IMR-90 (cell line): ENCODE measurements around the gene ARHGEF10L. TPM values are rescaled to one million over a fixed set of nuclear protein-coding genes. Genes with fewer than 3 reads are reported as not detected.

Experiments used
- ATAC-seq: fragments of 200-7000 bp; cut with Tn5 transposase; 2 replicates; pipeline ENCODE4 v1.9.1; 2020; ENCODE audit warnings: low read depth, mild to moderate bottlenecking, moderate library complexity
- BruUV-seq: library from RNA; stranded (reverse); fragments of 400-500 nt; replicated peaks from 2 replicates; lab custom pipeline; 2021; lab: Mats Ljungman, UMichigan
- CTCF ChIA-PET: fragments of 300-600 bp; formaldehyde crosslinking; extraction: SDS; loops from one replicate; lab custom pipeline; 2021; ENCODE audit warnings: antibody characterized with exemption; lab: Yijun Ruan, JAX
- POLR2A ChIA-PET: fragments of 300-600 bp; sonication (Branson Sonifier 250); formaldehyde crosslinking; loops from one replicate; lab custom pipeline; 2022; ENCODE audit warnings: antibody characterized with exemption; ENCODE audit not compliant: unreplicated experiment; lab: Charles Lee
- DNase-seq: peaks from one replicate; pipeline ENCODE4 v3.0.0; 2013
- H2AFZ ChIP-seq: replicated peaks from 2 replicates; pipeline ENCODE3; 2013; ENCODE audit warnings: low read length, mild to moderate bottlenecking; ENCODE audit not compliant: poor library complexity
- H2AK5ac ChIP-seq: 2 replicates; pipeline ENCODE4 v1.6.1; 2013; ENCODE audit warnings: low read depth, low read length, inconsistent platforms
- H2AK9ac ChIP-seq: replicated peaks from 2 replicates; pipeline ENCODE3; 2013; ENCODE audit warnings: mild to moderate bottlenecking, low read depth, low read length, moderate library complexity; ENCODE audit not compliant: poor library complexity
- H2BK120ac ChIP-seq: 2 replicates; pipeline ENCODE4 v1.6.1; 2013; ENCODE audit warnings: low read depth, low read length, inconsistent platforms
- H2BK15ac ChIP-seq: 3 replicates; pipeline ENCODE4 v1.6.1; 2013; ENCODE audit warnings: low read depth, low read length, inconsistent platforms
- H2BK20ac ChIP-seq: 2 replicates; pipeline ENCODE4 v1.6.1; 2013; ENCODE audit warnings: low read depth, mild to moderate bottlenecking, inconsistent platforms, low read length, moderate library complexity
- H2BK5ac ChIP-seq: 2 replicates; pipeline ENCODE4 v1.6.1; 2013; ENCODE audit warnings: mild to moderate bottlenecking, low read depth, low read length, inconsistent platforms; ENCODE audit not compliant: poor library complexity, severe bottlenecking
- H3K14ac ChIP-seq: replicated peaks from 2 replicates; pipeline ENCODE4 v1.6.1; 2013; ENCODE audit warnings: low read depth, low read length, inconsistent platforms
- H3K18ac ChIP-seq: 2 replicates; pipeline ENCODE4 v1.6.1; 2013; ENCODE audit warnings: low read depth, low read length, control low read depth
- H3K23ac ChIP-seq: 2 replicates; pipeline ENCODE4 v1.6.1; 2013; ENCODE audit warnings: low read depth, low read length, inconsistent platforms
- H3K27ac ChIP-seq: 2 replicates; pipeline ENCODE4 v1.5.1; 2013; ENCODE audit warnings: mild to moderate bottlenecking, control low read depth, low read length; ENCODE audit not compliant: insufficient read depth
- H3K27me3 ChIP-seq: 2 replicates; pipeline ENCODE4 v1.6.1; 2013; ENCODE audit warnings: low read length; ENCODE audit not compliant: control insufficient read depth, insufficient read depth
- H3K36me3 ChIP-seq: 2 replicates; pipeline ENCODE4 v1.6.1; 2013; ENCODE audit warnings: low read length, mixed read lengths; ENCODE audit not compliant: control insufficient read depth, insufficient read depth
- H3K4ac ChIP-seq: 2 replicates; pipeline ENCODE4 v1.6.1; 2013; ENCODE audit warnings: low read depth, low read length, inconsistent platforms
- H3K4me1 ChIP-seq: 2 replicates; pipeline ENCODE4 v1.6.1; 2013; ENCODE audit warnings: low read length, mixed read lengths; ENCODE audit not compliant: control insufficient read depth, insufficient read depth
- H3K4me2 ChIP-seq: 2 replicates; pipeline ENCODE4 v1.6.1; 2013; ENCODE audit warnings: low read depth, mild to moderate bottlenecking, control low read depth, low read length, moderate library complexity
- H3K4me3 ChIP-seq: 2 replicates; pipeline ENCODE4 v1.5.1; 2013; ENCODE audit warnings: low read depth, mild to moderate bottlenecking, control low read depth, low read length, moderate library complexity; ENCODE audit not compliant: insufficient read depth
- H3K56ac ChIP-seq: 2 replicates; pipeline ENCODE4 v1.6.1; 2013; ENCODE audit warnings: low read length, inconsistent platforms; ENCODE audit not compliant: insufficient read depth; ENCODE audit errors: extremely low read depth
- H3K79me1 ChIP-seq, 2 experiments: 2 replicates each; pipeline ENCODE4 v1.6.1; 2013; ENCODE audit warnings: low read length in 2 of 2, inconsistent platforms in 1 of 2, low read depth in 1 of 2
- H3K9ac ChIP-seq: 2 replicates; pipeline ENCODE4 v1.6.1; 2013; ENCODE audit warnings: low read depth, low read length, control low read depth
- H3K9me1 ChIP-seq: 2 replicates; pipeline ENCODE4 v1.6.1; 2013; ENCODE audit warnings: low read length, inconsistent platforms; ENCODE audit not compliant: insufficient read depth
- H3K9me3 ChIP-seq: 2 replicates; pipeline ENCODE4 v1.6.1; 2013; ENCODE audit warnings: low read length; ENCODE audit not compliant: control insufficient read depth, insufficient read depth
- H4K20me1 ChIP-seq: 2 replicates; pipeline ENCODE4 v1.6.1; 2013; ENCODE audit warnings: low read length, inconsistent platforms; ENCODE audit not compliant: insufficient read depth
- H4K5ac ChIP-seq: 2 replicates; pipeline ENCODE4 v1.6.1; 2013; ENCODE audit warnings: mild to moderate bottlenecking, low read depth, low read length, control low read depth
- H4K8ac ChIP-seq, 2 experiments: 2 replicates each; pipeline ENCODE4 v1.6.1; 2013; ENCODE audit warnings: low read depth in 2 of 2, low read length in 2 of 2, control low read depth in 1 of 2, inconsistent platforms in 1 of 2
- H4K91ac ChIP-seq: 2 replicates; pipeline ENCODE4 v1.6.1; 2013; ENCODE audit warnings: low read depth, low read length, inconsistent platforms; ENCODE audit not compliant: insufficient read depth
- BHLHE40 ChIP-seq: fragments of 150-350 bp; IDR thresholded peaks from 2 replicates; pipeline ENCODE4 v1.6.1; 2016; ENCODE audit warnings: mild to moderate bottlenecking, low read depth, low read length
- CEBPB ChIP-seq: IDR thresholded peaks from 2 replicates; pipeline ENCODE4 v1.6.1; 2012; ENCODE audit warnings: low read depth, low read length, improper control_type of control experiment
- CHD1 ChIP-seq: IDR thresholded peaks from 2 replicates; pipeline ENCODE4 v1.6.1; 2012; ENCODE audit warnings: low read depth, low read length, improper control_type of control experiment
- CTCF ChIP-seq: conservative IDR thresholded peaks from 2 replicates; pipeline ENCODE4 v1.5.1; 2012; ENCODE audit warnings: mild to moderate bottlenecking, low read depth, low read length, improper control_type of control experiment
- ELK1 ChIP-seq: fragments of 150-350 bp; IDR thresholded peaks from 2 replicates; pipeline ENCODE4 v1.6.1; 2016; ENCODE audit warnings: low read depth, mild to moderate bottlenecking, low read length, moderate library complexity, borderline replicate concordance
- FOS ChIP-seq: fragments of 150-350 bp; IDR thresholded peaks from 2 replicates; pipeline ENCODE4 v1.6.1; 2016; ENCODE audit warnings: low read depth, low read length
- MAFK ChIP-seq: IDR thresholded peaks from 2 replicates; pipeline ENCODE4 v1.6.1; 2012; ENCODE audit warnings: low read depth, low read length, improper control_type of control experiment
- MAZ ChIP-seq: IDR thresholded peaks from 2 replicates; pipeline ENCODE4 v1.6.1; 2012; ENCODE audit warnings: low read depth, mild to moderate bottlenecking, low read length, improper control_type of control experiment, moderate library complexity, borderline replicate concordance
- MXI1 ChIP-seq: IDR thresholded peaks from 2 replicates; pipeline ENCODE4 v1.6.1; 2012; ENCODE audit warnings: low read depth, mild to moderate bottlenecking, low read length, moderate library complexity, borderline replicate concordance
- NFE2L2 ChIP-seq: fragments of 150-350 bp; IDR thresholded peaks from 2 replicates; pipeline ENCODE4 v1.6.1; 2016; ENCODE audit warnings: low read depth, mild to moderate bottlenecking, low read length
- POLR2A ChIP-seq: IDR thresholded peaks from 2 replicates; pipeline ENCODE4 v1.6.1; 2012; ENCODE audit warnings: mild to moderate bottlenecking, low read depth, low read length
- RAD21 ChIP-seq: IDR thresholded peaks from 2 replicates; pipeline ENCODE4 v1.6.1; 2012; ENCODE audit warnings: low read length, improper control_type of control experiment
- RCOR1 ChIP-seq: IDR thresholded peaks from 2 replicates; pipeline ENCODE4 v1.6.1; 2012; ENCODE audit warnings: mild to moderate bottlenecking, low read length, improper control_type of control experiment; ENCODE audit not compliant: insufficient replicate concordance
- RFX5 ChIP-seq: IDR thresholded peaks from 2 replicates; pipeline ENCODE4 v1.8.0; 2012; ENCODE audit warnings: low read depth, mild to moderate bottlenecking, low read length, moderate library complexity
- USF2 ChIP-seq: fragments of 150-350 bp; IDR thresholded peaks from 2 replicates; pipeline ENCODE4 v1.6.1; 2017; ENCODE audit warnings: mild to moderate bottlenecking, antibody characterized with exemption, low read length, low read depth
- WGBS, 2 experiments: methylation state at CpG; one replicate each; pipeline versions ENCODE4 v1.1.5 to v1.1.7; 2013; ENCODE audit warnings: missing lambda C conversion rate in 2 of 2; ENCODE audit not compliant: insufficient read length in 1 of 2; ENCODE audit errors: extremely low coverage in 2 of 2; 5-methylcytosine and 5-hydroxymethylcytosine counted together
- dilution Hi-C: fragments of 300-500 bp; cut with HindIII; formaldehyde crosslinking; loops from one replicate; pipeline ENCODE4 v1.14.3; 2018; ENCODE audit warnings: low sequenced_read_pairs; ENCODE audit not compliant: unreplicated experiment
- in situ Hi-C: fragments of 300-500 bp; cut with MboI; formaldehyde crosslinking; loops from 3 replicates; pipeline ENCODE4 v1.14.3; 2019; ENCODE audit warnings: low sequenced_read_pairs, inconsistent platforms, mixed read lengths
- intact Hi-C: fragments of 100-400 bp; cut with micrococcal nuclease; formaldehyde crosslinking; loops from 2 replicates; pipeline ENCODE4 v1.10.0; 2022
- polyA plus RNA-seq, 3 experiments: library from polyadenylated mRNA; depleted of rRNA; stranded (reverse); fragments of >200 nt; gene quantifications; 2 replicates each; pipeline ENCODE4 v1.2.3, GENCODE V29; 2012; ENCODE audit warnings: low replicate concordance in 1 of 3
- total RNA-seq: library from RNA; depleted of rRNA; stranded (reverse); fragments of >200 nt; gene quantifications from 2 replicates; pipeline ENCODE4 v1.2.3, GENCODE V29; 2012

The ARHGEF10L gene
- total and polyA plus RNA-seq, 2 of the 4 experiments (the other 2 are of a cell fraction), result 4.8 to 12.4 TPM

GRCh38 chr1:17690906-17691634, 151.6 kb downstream of the ARHGEF10L start:
- no CpG with 5 or more reads among the region's 11 CpGs for WGBS, 2 experiments
- CTCF ChIA-PET, result interaction anchor here (2.6 kb wide), 1 partner anchor 30 kb away, joined by 10 read pairs; no protein-coding TSS in a partner anchor
- TF ChIP-seq CTCF, result no peak
- no peak for TF ChIP-seq MAFK
- no peak for TF ChIP-seq RFX5
- TF ChIP-seq BHLHE40, result no peak
- TF ChIP-seq USF2, result no peak
- TF ChIP-seq MXI1, result no peak
- TF ChIP-seq MAZ, result no peak
- TF ChIP-seq POLR2A, result no peak
- no peak for TF ChIP-seq RCOR1
- no peak for TF ChIP-seq ELK1
- TF ChIP-seq FOS, result no peak
- TF ChIP-seq RAD21, result no peak
- TF ChIP-seq CHD1, result no peak
- no peak for TF ChIP-seq CEBPB
- no peak for TF ChIP-seq NFE2L2

More at GRCh38 chr1:17690906-17691634, 151.6 kb downstream of the ARHGEF10L start:
- Histone ChIP-seq H2AK5ac (no peak overlapping the region), H4K91ac (no peak overlapping the region), H2BK15ac (no peak overlapping the region), H2AFZ (no peak overlapping the region), H4K20me1 (no peaks in the 10 kb centered on the region), H3K9me1 (peaks cover 3% of the 10 kb centered on the region; the same call in 1 of the 2 replicates), H3K79me1 (no peaks in the 10 kb centered on the region), H2BK120ac (no peak overlapping the region), H3K4ac (no peak overlapping the region), H3K4me2 (no peak overlapping the region), H4K8ac (0 out of 4 replicates have a peak overlapping the region, but pooled peaks of 1 of the 2 experiments have one; percentile 5), H4K5ac (no peak overlapping the region), H3K27me3 (no peaks in the 10 kb centered on the region), H3K56ac (no peak overlapping the region), H3K36me3 (peaks cover 5% of the 10 kb centered on the region; the same call in 1 of the 2 replicates), H3K18ac (no peak overlapping the region), H3K4me1 (no peaks in the 10 kb centered on the region), H3K4me3 (no peak overlapping the region), H3K9ac (no peak overlapping the region), H3K23ac (no peak overlapping the region), H3K14ac (no peak overlapping the region), H2BK5ac (no peak overlapping the region), H2AK9ac (no peak overlapping the region), H3K9me3 (no peaks in the 10 kb centered on the region), H2BK20ac (no peak overlapping the region), H3K27ac (no peak overlapping the region)
- dilution Hi-C loops, result no loop called here
- in situ Hi-C loops, result no loop called here
- no TSS peak for BruUV-seq
- POLR2A ChIA-PET, result no interaction called here
- intact Hi-C loops, result no loop called here
- DNase-seq (no peak), ATAC-seq (no peak)
